ENCODE results near the gene SORBS1. TPM values are rescaled to one million over a fixed set of nuclear protein-coding genes. Genes with fewer than 3 reads are reported as not detected.

SORBS1 gene
- total RNA-seq, 1 donor from 2014 or later = 5.1 TPM

GRCh38 chr10:95556994-95557767 lies 4.0 kb downstream of the SORBS1 start:
- H4K20me1 ChIP-seq (ENCODE audit: insufficient read depth, low read length) = no peaks in the 10 kb centered on the region
- H3K36me3 Mint-ChIP-seq (ENCODE audit: low read depth, unreplicated experiment) = peaks cover 3% of the 10 kb centered on the region
- H3K36me3 ChIP-seq (ENCODE audit: insufficient read depth, low read length) = no peaks in the 10 kb centered on the region
- no peak overlapping the region for H3K27ac ChIP-seq (ENCODE audit: low read depth, low read length)
- no peak overlapping the region for H3K4me3 ChIP-seq (ENCODE audit: insufficient read depth, low read depth, low read length)
- no peak overlapping the region for H3K4me2 ChIP-seq (ENCODE audit: low read length)
- H3K27me3 Mint-ChIP-seq (ENCODE audit: low read depth, unreplicated experiment) = peaks cover 18% of the 10 kb centered on the region
- TF ChIP-seq EZH2 (IDR thresholded peaks at IDR 0.05; ENCODE audit: insufficient read depth, low read length) = no peak
- TF ChIP-seq CTCF (IDR thresholded peaks at IDR 0.05; ENCODE audit: insufficient read depth, low read depth, low read length) = no peak
- H3K27me3 ChIP-seq (ENCODE audit: insufficient read depth, low read length) = peaks cover 12% of the 10 kb centered on the region
- no peak for FAIRE-seq
- DNase-seq (ENCODE audit: low read depth) = no peak
- H2AFZ ChIP-seq (ENCODE audit: low read depth, low read length) = no peak overlapping the region
- H3K4me1 Mint-ChIP-seq (ENCODE audit: low read depth, unreplicated experiment) = peaks cover 6% of the 10 kb centered on the region
- H3K9ac ChIP-seq (ENCODE audit: low read length) = no peak overlapping the region
- H3K9me3 ChIP-seq (ENCODE audit: insufficient read depth, low read depth, low read length) = no peaks in the 10 kb centered on the region
- peaks cover 3% of the 10 kb centered on the region for H3K9me3 Mint-ChIP-seq (ENCODE audit: unreplicated experiment)
- H3K4me1 ChIP-seq (ENCODE audit: insufficient read depth, low read length) = peaks cover 3% of the 10 kb centered on the region
- H3K27ac Mint-ChIP-seq (ENCODE audit: unreplicated experiment) = no peak overlapping the region
- no peak overlapping the region for H3K4me3 Mint-ChIP-seq (ENCODE audit: unreplicated experiment)
- H3K79me2 ChIP-seq (ENCODE audit: insufficient read depth, low read length) = no peaks in the 10 kb centered on the region

- H3K36me3 Mint-ChIP-seq (ENCODE audit: low read depth, unreplicated experiment) = peaks cover 3% of the 10 kb centered on the region
- no peaks in the 10 kb centered on the region for H3K79me2 ChIP-seq (ENCODE audit: insufficient read depth, low read length)
- H3K27ac ChIP-seq (ENCODE audit: low read depth, low read length) = no peak overlapping the region
- peaks cover 14% of the 10 kb centered on the region for H3K27me3 Mint-ChIP-seq (ENCODE audit: low read depth, unreplicated experiment)
- H3K36me3 ChIP-seq (ENCODE audit: insufficient read depth, low read length) = no peaks in the 10 kb centered on the region
- H3K27me3 ChIP-seq (ENCODE audit: insufficient read depth, low read length) = peaks cover 3% of the 10 kb centered on the region
- FAIRE-seq (no peak), DNase-seq (ENCODE audit: low read depth) (no peak)
- peaks cover 6% of the 10 kb centered on the region for H3K4me1 Mint-ChIP-seq (ENCODE audit: low read depth, unreplicated experiment)
- H4K20me1 ChIP-seq (ENCODE audit: insufficient read depth, low read length) = no peaks in the 10 kb centered on the region
- no peak overlapping the region for H3K4me3 ChIP-seq (ENCODE audit: insufficient read depth, low read depth, low read length)
- TF ChIP-seq EZH2 (IDR thresholded peaks at IDR 0.05; ENCODE audit: insufficient read depth, low read length) (no peak), CTCF (IDR thresholded peaks at IDR 0.05; ENCODE audit: insufficient read depth, low read depth, low read length) (no peak)
- H3K9me3 ChIP-seq (ENCODE audit: insufficient read depth, low read depth, low read length) = no peaks in the 10 kb centered on the region
- no peaks in the 10 kb centered on the region for H3K4me1 ChIP-seq (ENCODE audit: insufficient read depth, low read length)
- peaks cover 3% of the 10 kb centered on the region for H3K9me3 Mint-ChIP-seq (ENCODE audit: unreplicated experiment)
- no peak overlapping the region for H3K27ac Mint-ChIP-seq (ENCODE audit: unreplicated experiment)
- no peak overlapping the region for H3K4me3 Mint-ChIP-seq (ENCODE audit: unreplicated experiment)
- no peak overlapping the region for H3K9ac ChIP-seq (ENCODE audit: low read length)
- no peak overlapping the region for H2AFZ ChIP-seq (ENCODE audit: low read depth, low read length)
- no peak overlapping the region for H3K4me2 ChIP-seq (ENCODE audit: low read length)
Measured at GRCh38 chr10:95553674-95554073, 7.5 kb downstream of the SORBS1 start.

- Histone ChIP-seq H3K4me3 (ENCODE audit: insufficient read depth, low read depth, low read length) (no peak overlapping the region), H3K27me3 (ENCODE audit: insufficient read depth, low read length) (no peaks in the 10 kb centered on the region), H3K27ac (ENCODE audit: low read depth, low read length) (no peak overlapping the region), H2AFZ (ENCODE audit: low read depth, low read length) (no peak overlapping the region), H3K9ac (ENCODE audit: low read length) (no peak overlapping the region), H4K20me1 (ENCODE audit: insufficient read depth, low read length) (no peaks in the 10 kb centered on the region), H3K4me1 (ENCODE audit: insufficient read depth, low read length) (no peaks in the 10 kb centered on the region), H3K9me3 (ENCODE audit: insufficient read depth, low read depth, low read length) (no peaks in the 10 kb centered on the region), H3K36me3 (ENCODE audit: insufficient read depth, low read length) (no peaks in the 10 kb centered on the region), H3K79me2 (ENCODE audit: insufficient read depth, low read length) (no peaks in the 10 kb centered on the region), H3K4me2 (ENCODE audit: low read length) (no peak overlapping the region)
- TF ChIP-seq EZH2 (IDR thresholded peaks at IDR 0.05; ENCODE audit: insufficient read depth, low read length) = no peak
- no peak for TF ChIP-seq CTCF (IDR thresholded peaks at IDR 0.05; ENCODE audit: insufficient read depth, low read depth, low read length)
- Mint-ChIP-seq H3K9me3 (ENCODE audit: unreplicated experiment) (peaks cover 3% of the 10 kb centered on the region), H3K4me3 (ENCODE audit: unreplicated experiment) (no peak overlapping the region), H3K36me3 (ENCODE audit: low read depth, unreplicated experiment) (no peaks in the 10 kb centered on the region), H3K27ac (ENCODE audit: unreplicated experiment) (no peak overlapping the region), H3K27me3 (ENCODE audit: low read depth, unreplicated experiment) (peaks cover 7% of the 10 kb centered on the region), H3K4me1 (ENCODE audit: low read depth, unreplicated experiment) (peaks cover 5% of the 10 kb centered on the region)
- FAIRE-seq (no peak), DNase-seq (ENCODE audit: low read depth) (no peak)
Measured at GRCh38 chr10:95552679-95553342, 8.4 kb downstream of the SORBS1 start.

Data from astrocyte (in vitro differentiated cells and primary cell).